ENCODE data around the gene ARMC2. TPM values are rescaled to one million over a fixed set of nuclear protein-coding genes. Genes with fewer than 3 reads are reported as not detected.

ARMC2 gene
- total RNA-seq, 1 donor from 2014 or later: 2.9 TPM

- Histone ChIP-seq H3K36me3 (no peaks in the 10 kb centered on the region), H2AFZ (replicated peaks) (no peak overlapping the region), H3K27ac (no peak overlapping the region), H3K9ac (no peak overlapping the region), H3K9me3 (ENCODE audit: low read depth) (no peaks in the 10 kb centered on the region), H3K4me3 (no peak overlapping the region), H3K4me1 (no peaks in the 10 kb centered on the region), H3F3A (ENCODE audit: low read depth) (no peaks in the 10 kb centered on the region), H3K79me2 (ENCODE audit: low read depth) (no peaks in the 10 kb centered on the region), H3K27me3 (no peaks in the 10 kb centered on the region), H3K4me2 (no peak overlapping the region), H4K20me1 (ENCODE audit: low read depth) (no peaks in the 10 kb centered on the region)
- Mint-ChIP-seq H3K9me3 (peaks cover 17% of the 10 kb centered on the region), H3K36me3 (no peaks in the 10 kb centered on the region), H3K27ac (no peak overlapping the region), H3K4me3 (no peak overlapping the region), H3K4me1 (no peaks in the 10 kb centered on the region), H3K27me3 (ENCODE audit: insufficient read depth, low read depth) (peaks cover 9% of the 10 kb centered on the region)
- TF ChIP-seq, protein P1, sequence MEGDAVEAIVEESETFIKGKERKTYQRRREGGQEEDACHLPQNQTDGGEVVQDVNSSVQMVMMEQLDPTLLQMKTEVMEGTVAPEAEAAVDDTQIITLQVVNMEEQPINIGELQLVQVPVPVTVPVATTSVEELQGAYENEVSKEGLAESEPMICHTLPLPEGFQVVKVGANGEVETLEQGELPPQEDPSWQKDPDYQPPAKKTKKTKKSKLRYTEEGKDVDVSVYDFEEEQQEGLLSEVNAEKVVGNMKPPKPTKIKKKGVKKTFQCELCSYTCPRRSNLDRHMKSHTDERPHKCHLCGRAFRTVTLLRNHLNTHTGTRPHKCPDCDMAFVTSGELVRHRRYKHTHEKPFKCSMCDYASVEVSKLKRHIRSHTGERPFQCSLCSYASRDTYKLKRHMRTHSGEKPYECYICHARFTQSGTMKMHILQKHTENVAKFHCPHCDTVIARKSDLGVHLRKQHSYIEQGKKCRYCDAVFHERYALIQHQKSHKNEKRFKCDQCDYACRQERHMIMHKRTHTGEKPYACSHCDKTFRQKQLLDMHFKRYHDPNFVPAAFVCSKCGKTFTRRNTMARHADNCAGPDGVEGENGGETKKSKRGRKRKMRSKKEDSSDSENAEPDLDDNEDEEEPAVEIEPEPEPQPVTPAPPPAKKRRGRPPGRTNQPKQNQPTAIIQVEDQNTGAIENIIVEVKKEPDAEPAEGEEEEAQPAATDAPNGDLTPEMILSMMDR (IDR thresholded peaks at IDR 0.05): no peak
- TF ChIP-seq EZH2phosphoT487 (IDR thresholded peaks at IDR 0.05): no peak
- no peak for TF ChIP-seq EZH2 (IDR thresholded peaks at IDR 0.05)
- no peak for DNase-seq (ENCODE audit: low spot score)
These were observed 28.2 kb upstream of the ARMC2 start for GRCh38 chr6:108820006-108820405.

DNA sequence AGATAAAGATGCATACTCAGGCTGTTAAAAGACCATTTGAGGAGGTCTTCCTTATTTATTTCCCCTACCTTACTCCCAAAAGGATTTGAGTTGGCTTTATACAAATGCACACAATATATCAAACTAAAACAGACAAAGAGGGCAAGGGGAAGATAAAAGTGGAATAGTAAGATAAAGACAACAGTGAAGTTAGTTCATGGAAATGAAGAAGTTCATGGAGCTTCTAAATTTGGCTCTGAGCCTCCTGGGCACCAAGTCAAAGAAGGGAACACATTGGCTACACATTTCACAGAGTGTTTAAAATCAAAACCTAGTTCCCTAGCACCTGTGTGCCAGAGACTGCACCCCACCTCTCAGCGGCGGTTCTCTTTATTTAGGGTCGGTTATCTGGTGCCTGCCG, 25.8 kb upstream of the ARMC2 start:
- H2AFZ ChIP-seq (replicated peaks): no peak overlapping the region
- H4K20me1 ChIP-seq (ENCODE audit: low read depth): no peaks in the 10 kb centered on the region
- H3K9ac ChIP-seq: no peak overlapping the region
- no peaks in the 10 kb centered on the region for H3K79me2 ChIP-seq (ENCODE audit: low read depth)
- Mint-ChIP-seq H3K27ac (no peak overlapping the region), H3K27me3 (ENCODE audit: insufficient read depth, low read depth) (peaks cover 9% of the 10 kb centered on the region), H3K9me3 (peaks cover 15% of the 10 kb centered on the region), H3K4me3 (no peak overlapping the region), H3K4me1 (no peaks in the 10 kb centered on the region), H3K36me3 (no peaks in the 10 kb centered on the region)
- no peaks in the 10 kb centered on the region for H3K36me3 ChIP-seq
- H3K4me1 ChIP-seq: no peaks in the 10 kb centered on the region
- no peaks in the 10 kb centered on the region for H3F3A ChIP-seq (ENCODE audit: low read depth)
- no peak overlapping the region for H3K4me3 ChIP-seq
- TF ChIP-seq EZH2phosphoT487 (IDR thresholded peaks at IDR 0.05) (no peak), EZH2 (IDR thresholded peaks at IDR 0.05) (no peak)
- TF ChIP-seq, protein P1 (IDR thresholded peaks at IDR 0.05): no peak
- no peak overlapping the region for H3K4me2 ChIP-seq
- no peak for DNase-seq (ENCODE audit: low spot score)
- H3K9me3 ChIP-seq (ENCODE audit: low read depth): no peaks in the 10 kb centered on the region
- H3K27ac ChIP-seq: no peak overlapping the region
- no peaks in the 10 kb centered on the region for H3K27me3 ChIP-seq

DNA sequence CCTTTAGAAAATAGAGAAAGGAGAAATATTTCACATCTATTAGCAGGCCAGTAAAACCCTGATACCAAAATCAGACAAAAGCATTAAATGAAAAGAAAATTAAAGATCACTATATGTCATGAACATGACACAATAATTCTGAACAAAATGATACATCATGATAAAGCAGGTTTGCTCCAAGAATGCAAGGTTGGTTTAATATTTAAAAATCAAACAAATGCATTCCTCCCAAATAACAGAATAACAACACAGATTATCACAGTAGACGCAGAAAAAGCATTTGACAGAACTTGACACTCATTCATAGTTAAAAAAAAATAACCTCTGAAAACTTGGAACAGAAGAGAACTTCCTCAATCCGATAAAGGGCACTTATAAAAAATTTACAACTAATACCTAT, 22.9 kb upstream of the ARMC2 start:
- Mint-ChIP-seq H3K4me3 (no peak overlapping the region), H3K27ac (no peak overlapping the region), H3K27me3 (ENCODE audit: insufficient read depth, low read depth) (peaks cover 6% of the 10 kb centered on the region), H3K4me1 (no peaks in the 10 kb centered on the region), H3K9me3 (peaks cover 2% of the 10 kb centered on the region), H3K36me3 (no peaks in the 10 kb centered on the region)
- no peak overlapping the region for H3K27ac ChIP-seq
- H3F3A ChIP-seq (ENCODE audit: low read depth): no peaks in the 10 kb centered on the region
- H3K4me2 ChIP-seq: no peak overlapping the region
- no peaks in the 10 kb centered on the region for H3K79me2 ChIP-seq (ENCODE audit: low read depth)
- no peak overlapping the region for H3K9ac ChIP-seq
- H2AFZ ChIP-seq (replicated peaks): no peak overlapping the region
- no peak for DNase-seq (ENCODE audit: low spot score)
- H3K4me3 ChIP-seq: no peak overlapping the region
- H3K27me3 ChIP-seq: no peaks in the 10 kb centered on the region
- TF ChIP-seq EZH2phosphoT487 (IDR thresholded peaks at IDR 0.05): no peak
- TF ChIP-seq EZH2 (IDR thresholded peaks at IDR 0.05): no peak
- TF ChIP-seq, protein P1 (IDR thresholded peaks at IDR 0.05): no peak
- H4K20me1 ChIP-seq (ENCODE audit: low read depth): no peaks in the 10 kb centered on the region
- H3K4me1 ChIP-seq: no peaks in the 10 kb centered on the region
- no peaks in the 10 kb centered on the region for H3K36me3 ChIP-seq
- H3K9me3 ChIP-seq (ENCODE audit: low read depth): no peaks in the 10 kb centered on the region
